NOMO-1 treated with DMSO at 0.1 percent for 48 hours (cell line): ENCODE results near the gene ABCF2.

Source experiments
- DNase-seq: peaks from one replicate; lab custom pipeline; 2025; ENCODE audit not compliant: unreplicated experiment; lab: John Stamatoyannopoulos, UW

The ABCF2 gene

GRCh38 chr7:151175047-151175792, 51.8 kb downstream of the ABCF2 start:
- no peak for DNase-seq

GRCh38 chr7:151174246-151175046, 52.6 kb downstream of the ABCF2 start:
- no peak for DNase-seq

- no peak for DNase-seq
Measured at GRCh38 chr7:151173386-151174245, 53.4 kb downstream of the ABCF2 start.

- peak; percentile 33 for DNase-seq
Measured at GRCh38 chr7:151172273-151173141, 54.5 kb downstream of the ABCF2 start.

GRCh38 chr7:151168787-151169162, 58.2 kb downstream of the ABCF2 start:
- DNase-seq, result no peak

- DNase-seq, result peak; percentile 21
Measured at GRCh38 chr7:151168003-151168786, 58.8 kb downstream of the ABCF2 start.

GRCh38 chr7:151167197-151167961, 59.6 kb downstream of the ABCF2 start, which contains the start of gene GBX1:
TSS of gene GBX1 (minus strand) at chr7:151167694. CDS start at chr7:151167548, 146 bp downstream.
- DNase-seq, result no peak

- no peak for DNase-seq
Measured at GRCh38 chr7:151166629-151167196, 60.3 kb downstream of the ABCF2 start.
